ENCODE measurements around the gene DAP. TPM values are rescaled to one million over a fixed set of nuclear protein-coding genes. Genes with fewer than 3 reads are reported as not detected.

Gene DAP
- total RNA-seq, 2 experiments from 2014 or later = 61.0 to 61.2 TPM

- no peaks in the 10 kb centered on the region for H3K4me1 Mint-ChIP-seq (ENCODE audit: low read depth)
Measured at GRCh38 chr5:10741661-10742060, 19.4 kb downstream of the DAP start.

GRCh38 chr5:10740384-10740783 lies 20.6 kb downstream of the DAP start:
- no peak for ATAC-seq
- ChIA-PET POLR2A (no interaction called here), CTCF (no interaction called here)
- no peaks in the 10 kb centered on the region for H3K4me1 Mint-ChIP-seq (ENCODE audit: low read depth)
- H3K4me3 Mint-ChIP-seq = no peak overlapping the region
- H3K9me3 Mint-ChIP-seq (ENCODE audit: insufficient read depth) = peaks cover 6% of the 10 kb centered on the region
- H3K36me3 Mint-ChIP-seq (ENCODE audit: low read depth) = peaks cover 63% of the 10 kb centered on the region
- no peak for DNase-seq
- no peak overlapping the region for H3K27ac Mint-ChIP-seq
- H3K27me3 Mint-ChIP-seq (ENCODE audit: low read depth) = no peaks in the 10 kb centered on the region

More at GRCh38 chr5:10741661-10742060, 19.4 kb downstream of the DAP start:
- no peak overlapping the region for H3K4me3 Mint-ChIP-seq
- peaks cover 6% of the 10 kb centered on the region for H3K9me3 Mint-ChIP-seq (ENCODE audit: insufficient read depth)
- ChIA-PET CTCF (interaction anchor here (1.2 kb wide), 1 partner anchor 12 kb away, joined by 3 read pairs; no protein-coding TSS in a partner anchor), POLR2A (no interaction called here)
- ATAC-seq (no peak), DNase-seq (no peak)
- no peak overlapping the region for H3K27ac Mint-ChIP-seq
- H3K36me3 Mint-ChIP-seq (ENCODE audit: low read depth) = peaks cover 72% of the 10 kb centered on the region
- no peaks in the 10 kb centered on the region for H3K27me3 Mint-ChIP-seq (ENCODE audit: low read depth)

- H3K36me3 Mint-ChIP-seq (ENCODE audit: low read depth) = peaks cover 46% of the 10 kb centered on the region
- H3K4me3 Mint-ChIP-seq = no peak overlapping the region
- ChIA-PET POLR2A (no interaction called here), CTCF (no interaction called here)
- no peaks in the 10 kb centered on the region for H3K27me3 Mint-ChIP-seq (ENCODE audit: low read depth)
- peaks cover 6% of the 10 kb centered on the region for H3K9me3 Mint-ChIP-seq (ENCODE audit: insufficient read depth)
- no peak for DNase-seq
- no peak overlapping the region for H3K27ac Mint-ChIP-seq
- no peaks in the 10 kb centered on the region for H3K4me1 Mint-ChIP-seq (ENCODE audit: low read depth)
- ATAC-seq = no peak
Measured at GRCh38 chr5:10737880-10738279, 23.2 kb downstream of the DAP start.

GRCh38 chr5:10736808-10737207 lies 24.2 kb downstream of the DAP start:
- Mint-ChIP-seq H3K27me3 (ENCODE audit: low read depth) (no peaks in the 10 kb centered on the region), H3K36me3 (ENCODE audit: low read depth) (peaks cover 43% of the 10 kb centered on the region), H3K4me3 (no peak overlapping the region), H3K4me1 (ENCODE audit: low read depth) (no peaks in the 10 kb centered on the region), H3K27ac (no peak overlapping the region), H3K9me3 (ENCODE audit: insufficient read depth) (peaks cover 6% of the 10 kb centered on the region)
- CTCF ChIA-PET = no interaction called here
- POLR2A ChIA-PET = no interaction called here
- ATAC-seq (no peak), DNase-seq (no peak)

GRCh38 chr5:10736354-10736753 lies 24.7 kb downstream of the DAP start:
- ChIA-PET POLR2A (no interaction called here), CTCF (no interaction called here)
- DNase-seq (no peak), ATAC-seq (no peak)
- Mint-ChIP-seq H3K27ac (no peak overlapping the region), H3K4me3 (no peak overlapping the region), H3K36me3 (ENCODE audit: low read depth) (peaks cover 38% of the 10 kb centered on the region), H3K9me3 (ENCODE audit: insufficient read depth) (peaks cover 6% of the 10 kb centered on the region), H3K27me3 (ENCODE audit: low read depth) (no peaks in the 10 kb centered on the region), H3K4me1 (ENCODE audit: low read depth) (no peaks in the 10 kb centered on the region)

- Mint-ChIP-seq H3K27ac (no peak overlapping the region), H3K27me3 (ENCODE audit: low read depth) (no peaks in the 10 kb centered on the region), H3K4me3 (no peak overlapping the region), H3K36me3 (ENCODE audit: low read depth) (peaks cover 33% of the 10 kb centered on the region), H3K9me3 (ENCODE audit: insufficient read depth) (peaks cover 6% of the 10 kb centered on the region), H3K4me1 (ENCODE audit: low read depth) (no peaks in the 10 kb centered on the region)
- ATAC-seq (no peak), DNase-seq (no peak)
- CTCF ChIA-PET = no interaction called here
- POLR2A ChIA-PET = no interaction called here
Measured at GRCh38 chr5:10735569-10736276, 25.3 kb downstream of the DAP start.

- Mint-ChIP-seq H3K9me3 (ENCODE audit: insufficient read depth) (peaks cover 3% of the 10 kb centered on the region), H3K27me3 (ENCODE audit: low read depth) (no peaks in the 10 kb centered on the region), H3K36me3 (ENCODE audit: low read depth) (peaks cover 25% of the 10 kb centered on the region), H3K27ac (no peak overlapping the region), H3K4me1 (ENCODE audit: low read depth) (no peaks in the 10 kb centered on the region), H3K4me3 (no peak overlapping the region)
- ChIA-PET POLR2A (no interaction called here), CTCF (no interaction called here)
- no peak for ATAC-seq
- DNase-seq = no peak
Measured at GRCh38 chr5:10734832-10735523, 26.1 kb downstream of the DAP start.

GRCh38 chr5:10734037-10734709 lies 26.9 kb downstream of the DAP start:
- peaks cover 19% of the 10 kb centered on the region for H3K36me3 Mint-ChIP-seq (ENCODE audit: low read depth)
- no peaks in the 10 kb centered on the region for H3K9me3 Mint-ChIP-seq (ENCODE audit: insufficient read depth)
- DNase-seq (no peak), ATAC-seq (no peak)
- H3K4me1 Mint-ChIP-seq (ENCODE audit: low read depth) = no peaks in the 10 kb centered on the region
- no peak overlapping the region for H3K4me3 Mint-ChIP-seq
- ChIA-PET POLR2A (no interaction called here), CTCF (no interaction called here)
- no peak overlapping the region for H3K27ac Mint-ChIP-seq
- no peaks in the 10 kb centered on the region for H3K27me3 Mint-ChIP-seq (ENCODE audit: low read depth)

- ChIA-PET POLR2A (no interaction called here), CTCF (no interaction called here)
- Mint-ChIP-seq H3K9me3 (ENCODE audit: insufficient read depth) (no peaks in the 10 kb centered on the region), H3K4me1 (ENCODE audit: low read depth) (no peaks in the 10 kb centered on the region), H3K36me3 (ENCODE audit: low read depth) (peaks cover 16% of the 10 kb centered on the region), H3K4me3 (no peak overlapping the region), H3K27ac (no peak overlapping the region), H3K27me3 (ENCODE audit: low read depth) (no peaks in the 10 kb centered on the region)
- ATAC-seq (no peak), DNase-seq (no peak)
Measured at GRCh38 chr5:10733426-10733825, 27.6 kb downstream of the DAP start.

- Mint-ChIP-seq H3K27ac (no peak overlapping the region), H3K9me3 (ENCODE audit: insufficient read depth) (no peaks in the 10 kb centered on the region), H3K27me3 (ENCODE audit: low read depth) (no peaks in the 10 kb centered on the region), H3K4me1 (ENCODE audit: low read depth) (peaks cover 10% of the 10 kb centered on the region), H3K36me3 (ENCODE audit: low read depth) (peaks cover 9% of the 10 kb centered on the region), H3K4me3 (no peak overlapping the region)
- ChIA-PET POLR2A (no interaction called here), CTCF (no interaction called here)
- DNase-seq (no peak), ATAC-seq (no peak)
Measured at GRCh38 chr5:10731913-10732312, 29.1 kb downstream of the DAP start.

GRCh38 chr5:10730043-10730351 lies 31.0 kb downstream of the DAP start:
- ChIA-PET CTCF (no interaction called here), POLR2A (no interaction called here)
- Mint-ChIP-seq H3K4me1 (ENCODE audit: low read depth) (peaks cover 10% of the 10 kb centered on the region), H3K27ac (no peak overlapping the region), H3K4me3 (no peak overlapping the region), H3K27me3 (ENCODE audit: low read depth) (no peaks in the 10 kb centered on the region), H3K9me3 (ENCODE audit: insufficient read depth) (no peaks in the 10 kb centered on the region), H3K36me3 (ENCODE audit: low read depth) (peaks cover 16% of the 10 kb centered on the region)
- ATAC-seq = no peak
- no peak for DNase-seq

- peaks cover 16% of the 10 kb centered on the region for H3K36me3 Mint-ChIP-seq (ENCODE audit: low read depth)
- peaks cover 10% of the 10 kb centered on the region for H3K4me1 Mint-ChIP-seq (ENCODE audit: low read depth)
- H3K4me3 Mint-ChIP-seq = no peak overlapping the region
- no peaks in the 10 kb centered on the region for H3K9me3 Mint-ChIP-seq (ENCODE audit: insufficient read depth)
- DNase-seq (no peak), ATAC-seq (no peak)
- H3K27me3 Mint-ChIP-seq (ENCODE audit: low read depth) = no peaks in the 10 kb centered on the region
- ChIA-PET POLR2A (no interaction called here), CTCF (no interaction called here)
- no peak overlapping the region for H3K27ac Mint-ChIP-seq
Measured at GRCh38 chr5:10729320-10730042, 31.6 kb downstream of the DAP start.
